ENCODE results near the gene SLC38A10. TPM values are rescaled to one million over a fixed set of nuclear protein-coding genes. Genes with fewer than 3 reads are reported as not detected.

The SLC38A10 gene
- total RNA-seq, 2 experiments from 2014 or later, result 56.0 to 147 TPM

DNA sequence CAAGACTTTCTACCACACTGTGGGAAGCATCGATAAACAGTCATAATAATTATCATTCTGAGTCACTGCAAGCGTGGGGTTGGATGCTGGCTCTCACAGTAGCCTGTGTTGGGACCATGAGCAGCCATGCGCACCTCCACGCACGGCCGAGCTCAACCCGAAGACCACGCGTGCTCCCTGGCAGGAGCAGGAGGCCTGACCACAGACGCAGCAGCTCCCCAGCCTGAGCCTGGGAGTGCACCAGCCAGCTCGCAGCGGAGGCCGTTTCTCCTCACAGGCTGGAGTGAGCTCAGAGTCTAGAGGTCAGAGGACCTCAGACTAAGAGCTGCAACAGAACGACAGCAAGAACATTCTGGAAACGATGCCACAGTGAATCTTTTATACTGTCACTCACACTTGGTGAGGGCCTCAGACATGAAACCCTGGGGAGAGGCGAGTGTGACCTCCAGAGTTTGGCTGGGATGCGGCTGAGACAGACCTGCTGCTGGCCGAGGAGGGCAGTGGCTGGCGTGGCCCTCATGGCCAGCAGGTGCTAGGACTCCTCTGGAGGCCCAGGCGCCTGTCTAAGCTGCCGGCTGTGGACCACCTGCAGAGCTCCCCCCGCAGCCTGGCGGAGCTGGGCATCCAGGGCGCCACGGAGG, 50.0 kb downstream of the SLC38A10 start:
- Histone ChIP-seq H4K20me1 (ENCODE audit: insufficient read depth, low read length) (peaks cover 5% of the 10 kb centered on the region; the same call in 1 of the 2 replicates), H3K27ac (ENCODE audit: low read depth, low read length, poor library complexity, severe bottlenecking) (peak overlapping the region; percentile 23), H3K9me2 (ENCODE audit: insufficient read depth, low read length) (no peaks in the 10 kb centered on the region), H3K36me3 (ENCODE audit: insufficient read depth, low read length) (peaks cover 47% of the 10 kb centered on the region), H3K4me2 (ENCODE audit: low read length) (no peak overlapping the region), H3K4me3 (ENCODE audit: low read depth, low read length, poor library complexity, severe bottlenecking) (no peak overlapping the region), H3K9me3 (ENCODE audit: low read length) (no peaks in the 10 kb centered on the region), H2AFZ (ENCODE audit: low read length) (no peak overlapping the region), H3K4me1 (ENCODE audit: insufficient read depth, low read length, poor library complexity, severe bottlenecking) (peaks cover 44% of the 10 kb centered on the region), H3K79me2 (ENCODE audit: insufficient read depth, low read depth, low read length) (peaks cover 13% of the 10 kb centered on the region)
- TF ChIP-seq, protein P1, sequence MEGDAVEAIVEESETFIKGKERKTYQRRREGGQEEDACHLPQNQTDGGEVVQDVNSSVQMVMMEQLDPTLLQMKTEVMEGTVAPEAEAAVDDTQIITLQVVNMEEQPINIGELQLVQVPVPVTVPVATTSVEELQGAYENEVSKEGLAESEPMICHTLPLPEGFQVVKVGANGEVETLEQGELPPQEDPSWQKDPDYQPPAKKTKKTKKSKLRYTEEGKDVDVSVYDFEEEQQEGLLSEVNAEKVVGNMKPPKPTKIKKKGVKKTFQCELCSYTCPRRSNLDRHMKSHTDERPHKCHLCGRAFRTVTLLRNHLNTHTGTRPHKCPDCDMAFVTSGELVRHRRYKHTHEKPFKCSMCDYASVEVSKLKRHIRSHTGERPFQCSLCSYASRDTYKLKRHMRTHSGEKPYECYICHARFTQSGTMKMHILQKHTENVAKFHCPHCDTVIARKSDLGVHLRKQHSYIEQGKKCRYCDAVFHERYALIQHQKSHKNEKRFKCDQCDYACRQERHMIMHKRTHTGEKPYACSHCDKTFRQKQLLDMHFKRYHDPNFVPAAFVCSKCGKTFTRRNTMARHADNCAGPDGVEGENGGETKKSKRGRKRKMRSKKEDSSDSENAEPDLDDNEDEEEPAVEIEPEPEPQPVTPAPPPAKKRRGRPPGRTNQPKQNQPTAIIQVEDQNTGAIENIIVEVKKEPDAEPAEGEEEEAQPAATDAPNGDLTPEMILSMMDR (conservative IDR thresholded peaks at IDR 0.05; ENCODE audit: low read length), result no peak
- no peak for TF ChIP-seq EZH2phosphoT487 (IDR thresholded peaks at IDR 0.05; ENCODE audit: borderline replicate concordance, low read depth, low read length)
- POLR2A ChIA-PET, result no interaction called here
- intact Hi-C loops (cut with micrococcal nuclease; ENCODE audit: unreplicated experiment), result no loop called here
- DNase-seq (ENCODE audit: low spot score), result peak; percentile 33
- no TSS peak for BruUV-seq (replicated peaks)
- CTCF ChIA-PET (ENCODE audit: unreplicated experiment), result interaction anchor here (0.6 kb wide), 1 partner anchor 240 kb away, joined by 3 read pairs; no protein-coding TSS in a partner anchor

DNA sequence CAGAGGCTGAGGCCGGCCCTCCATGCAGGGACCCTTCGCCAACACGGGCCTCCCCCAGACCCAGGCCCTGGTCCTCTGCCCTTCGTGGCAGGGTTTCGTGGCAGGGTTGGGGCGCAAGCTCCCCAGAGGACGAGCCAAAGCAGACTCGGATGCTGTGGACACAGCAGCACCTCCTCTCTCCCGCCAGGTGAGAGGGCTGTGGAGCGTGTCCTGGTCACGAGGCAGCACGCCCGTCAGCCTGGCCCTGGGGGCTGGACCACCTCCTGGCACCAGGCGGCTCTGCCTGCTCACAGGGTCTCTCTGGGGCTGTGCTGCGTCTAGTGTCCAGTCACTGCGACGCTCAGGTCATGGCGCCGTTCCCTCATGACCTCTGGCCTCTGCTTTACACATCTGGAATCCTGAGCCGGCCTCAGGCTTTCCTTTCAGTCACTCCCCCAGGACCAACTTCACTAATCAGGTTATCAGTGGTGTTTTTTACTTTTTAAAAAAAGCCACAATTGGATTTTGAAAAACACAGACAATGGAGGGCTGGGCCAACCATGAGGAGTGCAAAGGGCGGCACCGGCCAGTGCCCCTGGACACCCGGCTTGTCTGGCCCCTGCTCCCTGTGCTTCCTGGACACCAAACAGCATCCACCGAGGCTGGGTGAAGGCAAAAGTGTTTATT, 50.6 kb downstream of the SLC38A10 start:
- peak; percentile 47 for DNase-seq (ENCODE audit: low spot score)
- Histone ChIP-seq H3K4me2 (ENCODE audit: low read length) (no peak overlapping the region), H3K27ac (ENCODE audit: low read depth, low read length, poor library complexity, severe bottlenecking) (peak overlapping the region; percentile 23), H3K36me3 (ENCODE audit: insufficient read depth, low read length) (peaks cover 44% of the 10 kb centered on the region), H3K79me2 (ENCODE audit: insufficient read depth, low read depth, low read length) (peaks cover 20% of the 10 kb centered on the region), H3K9me2 (ENCODE audit: insufficient read depth, low read length) (no peaks in the 10 kb centered on the region), H3K9me3 (ENCODE audit: low read length) (no peaks in the 10 kb centered on the region), H4K20me1 (ENCODE audit: insufficient read depth, low read length) (peaks cover 5% of the 10 kb centered on the region; the same call in 1 of the 2 replicates), H2AFZ (ENCODE audit: low read length) (no peak overlapping the region), H3K4me3 (ENCODE audit: low read depth, low read length, poor library complexity, severe bottlenecking) (no peak overlapping the region), H3K4me1 (ENCODE audit: insufficient read depth, low read length, poor library complexity, severe bottlenecking) (peaks cover 39% of the 10 kb centered on the region)
- ChIA-PET POLR2A (no interaction called here), CTCF (ENCODE audit: unreplicated experiment) (interaction anchor here (0.6 kb wide), 1 partner anchor 167 kb away, joined by 5 read pairs; no protein-coding TSS in a partner anchor)
- no TSS peak for BruUV-seq (replicated peaks)
- TF ChIP-seq, protein P1 (conservative IDR thresholded peaks at IDR 0.05; ENCODE audit: low read length), result no peak
- TF ChIP-seq EZH2phosphoT487 (IDR thresholded peaks at IDR 0.05; ENCODE audit: borderline replicate concordance, low read depth, low read length), result no peak
- intact Hi-C loops (cut with micrococcal nuclease; ENCODE audit: unreplicated experiment), result no loop called here

DNA sequence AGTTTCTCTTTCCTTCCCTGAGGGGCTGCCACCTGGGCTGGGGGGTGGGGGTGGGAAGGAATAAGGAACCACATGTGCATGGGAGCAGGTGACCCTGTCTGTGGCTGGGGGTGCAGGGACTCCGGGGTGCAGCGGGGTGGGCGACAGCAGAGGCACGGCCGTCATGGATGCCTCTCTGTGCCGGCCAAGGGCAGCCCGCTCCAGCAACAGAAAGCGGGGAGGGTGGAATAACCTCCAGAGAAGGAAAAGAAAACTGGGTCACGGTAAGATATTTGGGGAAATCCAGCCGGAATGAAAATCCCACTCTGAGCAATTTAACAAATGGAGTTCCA, 51.8 kb downstream of the SLC38A10 start:
- no peak overlapping the region for H3K4me2 ChIP-seq (ENCODE audit: low read length)
- intact Hi-C loops (cut with micrococcal nuclease; ENCODE audit: unreplicated experiment), result no loop called here
- peaks cover 38% of the 10 kb centered on the region for H3K4me1 ChIP-seq (ENCODE audit: insufficient read depth, low read length, poor library complexity, severe bottlenecking)
- H3K4me3 ChIP-seq (ENCODE audit: low read depth, low read length, poor library complexity, severe bottlenecking), result no peak overlapping the region
- TF ChIP-seq EZH2phosphoT487 (IDR thresholded peaks at IDR 0.05; ENCODE audit: borderline replicate concordance, low read depth, low read length), result no peak
- TF ChIP-seq, protein P1 (conservative IDR thresholded peaks at IDR 0.05; ENCODE audit: low read length), result no peak
- H3K9me2 ChIP-seq (ENCODE audit: insufficient read depth, low read length), result no peaks in the 10 kb centered on the region
- peaks cover 41% of the 10 kb centered on the region for H3K36me3 ChIP-seq (ENCODE audit: insufficient read depth, low read length)
- H3K79me2 ChIP-seq (ENCODE audit: insufficient read depth, low read depth, low read length), result peaks cover 23% of the 10 kb centered on the region
- no peak overlapping the region for H3K27ac ChIP-seq (ENCODE audit: low read depth, low read length, poor library complexity, severe bottlenecking)
- ChIA-PET CTCF (ENCODE audit: unreplicated experiment) (no interaction called here), POLR2A (no interaction called here)
- H4K20me1 ChIP-seq (ENCODE audit: insufficient read depth, low read length), result peaks cover 5% of the 10 kb centered on the region; the same call in 1 of the 2 replicates
- DNase-seq (ENCODE audit: low spot score), result no peak
- H3K9me3 ChIP-seq (ENCODE audit: low read length), result no peaks in the 10 kb centered on the region
- BruUV-seq (replicated peaks), result no TSS peak
- no peak overlapping the region for H2AFZ ChIP-seq (ENCODE audit: low read length)

Measured in OCI-LY7 (cell line).